ENCODE results near the gene UST.

DNA sequence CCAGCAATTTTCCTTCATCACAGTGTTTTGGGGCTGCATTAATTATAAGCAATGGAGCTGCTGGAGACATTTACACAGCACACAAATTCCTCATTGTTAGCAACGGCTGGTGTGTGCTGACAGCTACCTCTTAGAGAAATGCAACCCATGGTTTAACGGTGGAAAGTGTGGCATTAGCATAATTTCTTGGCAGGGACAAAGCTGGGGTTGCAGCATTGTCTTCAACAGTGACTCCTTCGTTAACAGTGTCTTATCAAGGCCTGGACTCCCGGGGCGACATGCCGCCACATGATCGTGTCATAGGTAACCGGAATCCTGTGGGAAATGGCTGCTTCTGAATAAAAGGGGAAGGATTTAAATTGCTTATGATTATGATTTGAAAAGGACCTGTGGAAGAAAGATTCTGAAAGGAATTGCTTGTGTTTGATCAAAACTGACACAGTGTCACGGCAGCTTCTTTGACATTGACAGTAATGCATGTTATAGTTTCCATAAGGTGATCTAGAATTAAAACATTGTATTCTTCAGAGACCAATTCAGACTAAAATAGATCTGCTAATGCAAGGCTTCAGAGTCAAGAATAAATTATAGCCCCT is 128.0 kb downstream of the UST start:
- TF ChIP-seq, protein P1, sequence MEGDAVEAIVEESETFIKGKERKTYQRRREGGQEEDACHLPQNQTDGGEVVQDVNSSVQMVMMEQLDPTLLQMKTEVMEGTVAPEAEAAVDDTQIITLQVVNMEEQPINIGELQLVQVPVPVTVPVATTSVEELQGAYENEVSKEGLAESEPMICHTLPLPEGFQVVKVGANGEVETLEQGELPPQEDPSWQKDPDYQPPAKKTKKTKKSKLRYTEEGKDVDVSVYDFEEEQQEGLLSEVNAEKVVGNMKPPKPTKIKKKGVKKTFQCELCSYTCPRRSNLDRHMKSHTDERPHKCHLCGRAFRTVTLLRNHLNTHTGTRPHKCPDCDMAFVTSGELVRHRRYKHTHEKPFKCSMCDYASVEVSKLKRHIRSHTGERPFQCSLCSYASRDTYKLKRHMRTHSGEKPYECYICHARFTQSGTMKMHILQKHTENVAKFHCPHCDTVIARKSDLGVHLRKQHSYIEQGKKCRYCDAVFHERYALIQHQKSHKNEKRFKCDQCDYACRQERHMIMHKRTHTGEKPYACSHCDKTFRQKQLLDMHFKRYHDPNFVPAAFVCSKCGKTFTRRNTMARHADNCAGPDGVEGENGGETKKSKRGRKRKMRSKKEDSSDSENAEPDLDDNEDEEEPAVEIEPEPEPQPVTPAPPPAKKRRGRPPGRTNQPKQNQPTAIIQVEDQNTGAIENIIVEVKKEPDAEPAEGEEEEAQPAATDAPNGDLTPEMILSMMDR (IDR thresholded peaks at IDR 0.05; ENCODE audit: control extremely low read depth in 1 of 3, insufficient read depth in 1 of 3, low read depth in 1 of 3, low read length in 3 of 3) = no peak
- TF ChIP-seq MAFK (IDR thresholded peaks at IDR 0.05; ENCODE audit: low read depth, low read length) (no peak), POLR2A (IDR thresholded peaks at IDR 0.05; ENCODE audit: control extremely low read depth in 1 of 2, low read depth in 2 of 2, low read length in 2 of 2) (no peak), KDM5A (IDR thresholded peaks at IDR 0.05; ENCODE audit: low read length) (no peak), YY1 (IDR thresholded peaks at IDR 0.05; ENCODE audit: low read depth, low read length) (no peak), SP1 (IDR thresholded peaks at IDR 0.05; ENCODE audit: low read depth, low read length) (no peak), CEBPB (IDR thresholded peaks at IDR 0.05; ENCODE audit: low read depth, low read length) (no peak), SRF (IDR thresholded peaks at IDR 0.05; ENCODE audit: low read depth, low read length) (no peak), EP300 (IDR thresholded peaks at IDR 0.05; ENCODE audit: borderline replicate concordance in 1 of 2, low read depth in 2 of 2, low read length in 2 of 2) (no peak), CREB1 (IDR thresholded peaks at IDR 0.05) (no peak), CBX5 (IDR thresholded peaks at IDR 0.05; ENCODE audit: low read depth, low read length) (no peak), SUZ12 (IDR thresholded peaks at IDR 0.05; ENCODE audit: low read length) (no peak), POLR2AphosphoS5 (IDR thresholded peaks at IDR 0.05; ENCODE audit: low read depth, low read length) (no peak)

All from H1 (cell line).